ENCODE data around the gene C9. TPM values are rescaled to one million over a fixed set of nuclear protein-coding genes. Genes with fewer than 3 reads are reported as not detected.

C9 gene
- total and polyA plus RNA-seq, 2 experiments from 2014 or later, result not detected

DNA sequence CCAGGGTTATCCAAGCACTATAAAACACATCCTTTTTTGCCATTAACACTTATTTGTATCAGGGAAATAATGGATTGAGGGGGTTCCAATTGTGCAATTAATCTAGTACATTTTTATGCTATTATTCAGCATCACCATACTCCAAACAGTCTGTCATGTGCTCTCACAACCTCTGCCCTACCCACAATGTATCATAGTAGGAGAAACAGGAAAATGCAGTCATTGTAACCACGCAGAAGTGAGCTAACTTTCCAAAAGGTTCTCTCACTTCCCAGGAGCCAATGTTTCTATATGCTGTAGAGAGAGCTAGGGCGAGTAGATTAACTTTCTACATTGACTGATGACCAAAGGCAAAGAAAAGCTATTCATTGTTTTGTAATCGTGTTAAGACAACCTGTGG lies 30.7 kb upstream of the C9 start:
- peaks cover 13% of the 10 kb centered on the region for H3K4me1 Mint-ChIP-seq
- H3K27ac Mint-ChIP-seq, result no peak overlapping the region
- Histone ChIP-seq H3F3A (replicated peaks; ENCODE audit: low read depth) (no peaks in the 10 kb centered on the region), H3K27ac (ENCODE audit: low read depth) (no peak overlapping the region), H3K9me2 (ENCODE audit: insufficient read depth) (no peaks in the 10 kb centered on the region; the same call in 1 of the 2 replicates), H3K36me3 (ENCODE audit: insufficient read depth) (no peaks in the 10 kb centered on the region), H3K27me3 (ENCODE audit: insufficient read depth) (no peaks in the 10 kb centered on the region), H2AFZ (no peak overlapping the region), H3K79me2 (replicated peaks; ENCODE audit: insufficient read depth) (no peaks in the 10 kb centered on the region), H3K4me1 (ENCODE audit: insufficient read depth) (no peaks in the 10 kb centered on the region), H3K4me2 (no peak overlapping the region), H4K20me1 (replicated peaks; ENCODE audit: insufficient read depth) (no peaks in the 10 kb centered on the region), H3K4me3 (no peak overlapping the region)
- TF ChIP-seq, protein P1, sequence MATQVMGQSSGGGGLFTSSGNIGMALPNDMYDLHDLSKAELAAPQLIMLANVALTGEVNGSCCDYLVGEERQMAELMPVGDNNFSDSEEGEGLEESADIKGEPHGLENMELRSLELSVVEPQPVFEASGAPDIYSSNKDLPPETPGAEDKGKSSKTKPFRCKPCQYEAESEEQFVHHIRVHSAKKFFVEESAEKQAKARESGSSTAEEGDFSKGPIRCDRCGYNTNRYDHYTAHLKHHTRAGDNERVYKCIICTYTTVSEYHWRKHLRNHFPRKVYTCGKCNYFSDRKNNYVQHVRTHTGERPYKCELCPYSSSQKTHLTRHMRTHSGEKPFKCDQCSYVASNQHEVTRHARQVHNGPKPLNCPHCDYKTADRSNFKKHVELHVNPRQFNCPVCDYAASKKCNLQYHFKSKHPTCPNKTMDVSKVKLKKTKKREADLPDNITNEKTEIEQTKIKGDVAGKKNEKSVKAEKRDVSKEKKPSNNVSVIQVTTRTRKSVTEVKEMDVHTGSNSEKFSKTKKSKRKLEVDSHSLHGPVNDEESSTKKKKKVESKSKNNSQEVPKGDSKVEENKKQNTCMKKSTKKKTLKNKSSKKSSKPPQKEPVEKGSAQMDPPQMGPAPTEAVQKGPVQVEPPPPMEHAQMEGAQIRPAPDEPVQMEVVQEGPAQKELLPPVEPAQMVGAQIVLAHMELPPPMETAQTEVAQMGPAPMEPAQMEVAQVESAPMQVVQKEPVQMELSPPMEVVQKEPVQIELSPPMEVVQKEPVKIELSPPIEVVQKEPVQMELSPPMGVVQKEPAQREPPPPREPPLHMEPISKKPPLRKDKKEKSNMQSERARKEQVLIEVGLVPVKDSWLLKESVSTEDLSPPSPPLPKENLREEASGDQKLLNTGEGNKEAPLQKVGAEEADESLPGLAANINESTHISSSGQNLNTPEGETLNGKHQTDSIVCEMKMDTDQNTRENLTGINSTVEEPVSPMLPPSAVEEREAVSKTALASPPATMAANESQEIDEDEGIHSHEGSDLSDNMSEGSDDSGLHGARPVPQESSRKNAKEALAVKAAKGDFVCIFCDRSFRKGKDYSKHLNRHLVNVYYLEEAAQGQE (IDR thresholded peaks at IDR 0.05; ENCODE audit: unreplicated experiment), result no peak
- TF ChIP-seq, protein P2, sequence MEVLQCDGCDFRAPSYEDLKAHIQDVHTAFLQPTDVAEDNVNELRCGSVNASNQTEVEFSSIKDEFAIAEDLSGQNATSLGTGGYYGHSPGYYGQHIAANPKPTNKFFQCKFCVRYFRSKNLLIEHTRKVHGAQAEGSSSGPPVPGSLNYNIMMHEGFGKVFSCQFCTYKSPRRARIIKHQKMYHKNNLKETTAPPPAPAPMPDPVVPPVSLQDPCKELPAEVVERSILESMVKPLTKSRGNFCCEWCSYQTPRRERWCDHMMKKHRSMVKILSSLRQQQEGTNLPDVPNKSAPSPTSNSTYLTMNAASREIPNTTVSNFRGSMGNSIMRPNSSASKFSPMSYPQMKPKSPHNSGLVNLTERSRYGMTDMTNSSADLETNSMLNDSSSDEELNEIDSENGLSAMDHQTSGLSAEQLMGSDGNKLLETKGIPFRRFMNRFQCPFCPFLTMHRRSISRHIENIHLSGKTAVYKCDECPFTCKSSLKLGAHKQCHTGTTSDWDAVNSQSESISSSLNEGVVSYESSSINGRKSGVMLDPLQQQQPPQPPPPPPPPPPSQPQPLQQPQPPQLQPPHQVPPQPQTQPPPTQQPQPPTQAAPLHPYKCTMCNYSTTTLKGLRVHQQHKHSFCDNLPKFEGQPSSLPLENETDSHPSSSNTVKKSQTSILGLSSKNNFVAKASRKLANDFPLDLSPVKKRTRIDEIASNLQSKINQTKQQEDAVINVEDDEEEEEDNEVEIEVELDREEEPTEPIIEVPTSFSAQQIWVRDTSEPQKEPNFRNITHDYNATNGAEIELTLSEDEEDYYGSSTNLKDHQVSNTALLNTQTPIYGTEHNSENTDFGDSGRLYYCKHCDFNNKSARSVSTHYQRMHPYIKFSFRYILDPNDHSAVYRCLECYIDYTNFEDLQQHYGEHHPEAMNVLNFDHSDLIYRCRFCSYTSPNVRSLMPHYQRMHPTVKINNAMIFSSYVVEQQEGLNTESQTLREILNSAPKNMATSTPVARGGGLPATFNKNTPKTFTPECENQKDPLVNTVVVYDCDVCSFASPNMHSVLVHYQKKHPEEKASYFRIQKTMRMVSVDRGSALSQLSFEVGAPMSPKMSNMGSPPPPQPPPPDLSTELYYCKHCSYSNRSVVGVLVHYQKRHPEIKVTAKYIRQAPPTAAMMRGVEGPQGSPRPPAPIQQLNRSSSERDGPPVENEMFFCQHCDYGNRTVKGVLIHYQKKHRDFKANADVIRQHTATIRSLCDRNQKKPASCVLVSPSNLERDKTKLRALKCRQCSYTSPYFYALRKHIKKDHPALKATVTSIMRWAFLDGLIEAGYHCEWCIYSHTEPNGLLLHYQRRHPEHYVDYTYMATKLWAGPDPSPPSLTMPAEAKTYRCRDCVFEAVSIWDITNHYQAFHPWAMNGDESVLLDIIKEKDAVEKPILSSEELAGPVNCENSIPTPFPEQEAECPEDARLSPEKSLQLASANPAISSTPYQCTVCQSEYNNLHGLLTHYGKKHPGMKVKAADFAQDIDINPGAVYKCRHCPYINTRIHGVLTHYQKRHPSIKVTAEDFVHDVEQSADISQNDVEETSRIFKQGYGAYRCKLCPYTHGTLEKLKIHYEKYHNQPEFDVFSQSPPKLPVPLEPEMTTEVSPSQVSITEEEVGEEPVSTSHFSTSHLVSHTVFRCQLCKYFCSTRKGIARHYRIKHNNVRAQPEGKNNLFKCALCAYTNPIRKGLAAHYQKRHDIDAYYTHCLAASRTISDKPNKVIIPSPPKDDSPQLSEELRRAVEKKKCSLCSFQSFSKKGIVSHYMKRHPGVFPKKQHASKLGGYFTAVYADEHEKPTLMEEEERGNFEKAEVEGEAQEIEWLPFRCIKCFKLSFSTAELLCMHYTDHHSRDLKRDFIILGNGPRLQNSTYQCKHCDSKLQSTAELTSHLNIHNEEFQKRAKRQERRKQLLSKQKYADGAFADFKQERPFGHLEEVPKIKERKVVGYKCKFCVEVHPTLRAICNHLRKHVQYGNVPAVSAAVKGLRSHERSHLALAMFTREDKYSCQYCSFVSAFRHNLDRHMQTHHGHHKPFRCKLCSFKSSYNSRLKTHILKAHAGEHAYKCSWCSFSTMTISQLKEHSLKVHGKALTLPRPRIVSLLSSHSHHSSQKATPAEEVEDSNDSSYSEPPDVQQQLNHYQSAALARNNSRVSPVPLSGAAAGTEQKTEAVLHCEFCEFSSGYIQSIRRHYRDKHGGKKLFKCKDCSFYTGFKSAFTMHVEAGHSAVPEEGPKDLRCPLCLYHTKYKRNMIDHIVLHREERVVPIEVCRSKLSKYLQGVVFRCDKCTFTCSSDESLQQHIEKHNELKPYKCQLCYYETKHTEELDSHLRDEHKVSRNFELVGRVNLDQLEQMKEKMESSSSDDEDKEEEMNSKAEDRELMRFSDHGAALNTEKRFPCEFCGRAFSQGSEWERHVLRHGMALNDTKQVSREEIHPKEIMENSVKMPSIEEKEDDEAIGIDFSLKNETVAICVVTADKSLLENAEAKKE (CRISPR knock-in tag; IDR thresholded peaks at IDR 0.05), result no peak
- no peak for TF ChIP-seq POLR2AphosphoS5 (IDR thresholded peaks at IDR 0.05; ENCODE audit: low read depth)
- no peak for TF ChIP-seq ZNF114 (CRISPR knock-in tag; IDR thresholded peaks at IDR 0.05)
- TF ChIP-seq EZH2 (IDR thresholded peaks at IDR 0.05; ENCODE audit: low read depth, unreplicated experiment), result no peak
- TF ChIP-seq CREB1 (CRISPR knock-in tag; IDR thresholded peaks at IDR 0.05; ENCODE audit: low read depth), result no peak
- TF ChIP-seq JUNB (IDR thresholded peaks at IDR 0.05; ENCODE audit: unreplicated experiment), result no peak
- TF ChIP-seq, protein P3, sequence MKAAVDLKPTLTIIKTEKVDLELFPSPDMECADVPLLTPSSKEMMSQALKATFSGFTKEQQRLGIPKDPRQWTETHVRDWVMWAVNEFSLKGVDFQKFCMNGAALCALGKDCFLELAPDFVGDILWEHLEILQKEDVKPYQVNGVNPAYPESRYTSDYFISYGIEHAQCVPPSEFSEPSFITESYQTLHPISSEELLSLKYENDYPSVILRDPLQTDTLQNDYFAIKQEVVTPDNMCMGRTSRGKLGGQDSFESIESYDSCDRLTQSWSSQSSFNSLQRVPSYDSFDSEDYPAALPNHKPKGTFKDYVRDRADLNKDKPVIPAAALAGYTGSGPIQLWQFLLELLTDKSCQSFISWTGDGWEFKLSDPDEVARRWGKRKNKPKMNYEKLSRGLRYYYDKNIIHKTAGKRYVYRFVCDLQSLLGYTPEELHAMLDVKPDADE (IDR thresholded peaks at IDR 0.05), result no peak
- no peak for TF ChIP-seq ZNF331 (CRISPR knock-in tag; IDR thresholded peaks at IDR 0.05; ENCODE audit: low read depth)
- TF ChIP-seq NANOG (IDR thresholded peaks at IDR 0.05; ENCODE audit: borderline replicate concordance), result no peak
- TF ChIP-seq EZH2phosphoT487 (IDR thresholded peaks at IDR 0.05; ENCODE audit: unreplicated experiment), result no peak
- TF ChIP-seq STAT1 (IDR thresholded peaks at IDR 0.05; ENCODE audit: unreplicated experiment), result no peak
- TF ChIP-seq, protein P4, sequence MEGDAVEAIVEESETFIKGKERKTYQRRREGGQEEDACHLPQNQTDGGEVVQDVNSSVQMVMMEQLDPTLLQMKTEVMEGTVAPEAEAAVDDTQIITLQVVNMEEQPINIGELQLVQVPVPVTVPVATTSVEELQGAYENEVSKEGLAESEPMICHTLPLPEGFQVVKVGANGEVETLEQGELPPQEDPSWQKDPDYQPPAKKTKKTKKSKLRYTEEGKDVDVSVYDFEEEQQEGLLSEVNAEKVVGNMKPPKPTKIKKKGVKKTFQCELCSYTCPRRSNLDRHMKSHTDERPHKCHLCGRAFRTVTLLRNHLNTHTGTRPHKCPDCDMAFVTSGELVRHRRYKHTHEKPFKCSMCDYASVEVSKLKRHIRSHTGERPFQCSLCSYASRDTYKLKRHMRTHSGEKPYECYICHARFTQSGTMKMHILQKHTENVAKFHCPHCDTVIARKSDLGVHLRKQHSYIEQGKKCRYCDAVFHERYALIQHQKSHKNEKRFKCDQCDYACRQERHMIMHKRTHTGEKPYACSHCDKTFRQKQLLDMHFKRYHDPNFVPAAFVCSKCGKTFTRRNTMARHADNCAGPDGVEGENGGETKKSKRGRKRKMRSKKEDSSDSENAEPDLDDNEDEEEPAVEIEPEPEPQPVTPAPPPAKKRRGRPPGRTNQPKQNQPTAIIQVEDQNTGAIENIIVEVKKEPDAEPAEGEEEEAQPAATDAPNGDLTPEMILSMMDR (conservative IDR thresholded peaks at IDR 0.05; ENCODE audit: low read depth in 2 of 2), result no peak
- H3K36me3 Mint-ChIP-seq (ENCODE audit: low read depth), result no peaks in the 10 kb centered on the region
- ATAC-seq, result no peak
- DNase-seq (ENCODE audit: low spot score), result no peak
- H3K4me3 Mint-ChIP-seq, result no peak overlapping the region
- H3K27me3 Mint-ChIP-seq (ENCODE audit: insufficient read depth, low read depth, poor library complexity), result no peaks in the 10 kb centered on the region
- no peaks in the 10 kb centered on the region for H3K9me3 Mint-ChIP-seq

Data from GM23338 (cell line).